ENCODE measurements around the gene ZC3H12D. TPM values are rescaled to one million over a fixed set of nuclear protein-coding genes. Genes with fewer than 3 reads are reported as not detected.

Gene ZC3H12D
- total RNA-seq, 1 experiment from 2014 or later, result not detected

- Histone ChIP-seq H3K9me3 (ENCODE audit: insufficient read depth, low read depth) (no peaks in the 10 kb centered on the region), H3K36me3 (ENCODE audit: low read depth) (no peaks in the 10 kb centered on the region), H3K9me2 (ENCODE audit: insufficient read depth) (no peaks in the 10 kb centered on the region; the same call in 1 of the 2 replicates), H2AFZ (no peak overlapping the region), H3K27ac (no peak overlapping the region), H3K4me3 (no peak overlapping the region), H3F3A (ENCODE audit: insufficient read depth, low read depth) (no peaks in the 10 kb centered on the region), H3K4me1 (replicated peaks; ENCODE audit: insufficient read depth) (no peaks in the 10 kb centered on the region), H3K4me2 (no peak overlapping the region), H4K20me1 (ENCODE audit: insufficient read depth) (no peaks in the 10 kb centered on the region), H3K79me2 (ENCODE audit: low read depth) (no peaks in the 10 kb centered on the region), H3K27me3 (ENCODE audit: insufficient read depth, low read depth) (no peaks in the 10 kb centered on the region)
- intact Hi-C loops (cut with micrococcal nuclease; ENCODE audit: unreplicated experiment), result loop anchor here (10.0 kb wide), 1 partner anchor 205 kb away; no protein-coding TSS in a partner anchor
- no TSS peak for BruUV-seq (replicated peaks)
- ChIA-PET POLR2A (ENCODE audit: unreplicated experiment) (no interaction called here), CTCF (no interaction called here)
- DNase-seq, result no peak
- TF ChIP-seq EZH2 (IDR thresholded peaks at IDR 0.05; ENCODE audit: low read depth), result no peak
- no peak for TF ChIP-seq CTCF (conservative IDR thresholded peaks at IDR 0.05)
Observed at GRCh38 chr6:149439626-149440025, 45.2 kb downstream of the ZC3H12D start.

DNA sequence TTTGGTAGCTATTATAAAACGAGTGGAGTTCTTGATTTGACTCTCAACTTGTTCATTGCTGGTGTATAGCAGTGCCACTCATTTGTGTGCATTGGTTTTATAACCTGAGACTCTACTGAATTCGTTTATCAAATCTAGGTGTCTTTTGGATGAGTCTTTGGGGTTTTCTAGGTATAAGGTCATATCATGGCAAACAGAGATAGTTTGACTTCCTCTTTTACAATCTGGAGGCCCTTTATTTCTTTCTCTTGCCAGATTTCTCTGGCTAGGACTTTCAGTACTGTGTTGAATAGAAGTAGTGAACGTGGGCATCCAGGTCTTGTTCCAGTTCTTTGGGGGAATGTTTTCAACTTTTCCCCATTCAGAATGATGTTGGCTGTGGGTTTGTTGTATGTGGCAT is 46.0 kb downstream of the ZC3H12D start:
- Histone ChIP-seq H2AFZ (no peak overlapping the region), H4K20me1 (ENCODE audit: insufficient read depth) (no peaks in the 10 kb centered on the region), H3K4me3 (no peak overlapping the region), H3F3A (ENCODE audit: insufficient read depth, low read depth) (no peaks in the 10 kb centered on the region), H3K4me1 (replicated peaks; ENCODE audit: insufficient read depth) (no peaks in the 10 kb centered on the region), H3K36me3 (ENCODE audit: low read depth) (no peaks in the 10 kb centered on the region), H3K79me2 (ENCODE audit: low read depth) (no peaks in the 10 kb centered on the region), H3K27ac (no peak overlapping the region), H3K9me2 (ENCODE audit: insufficient read depth) (no peaks in the 10 kb centered on the region; the same call in 1 of the 2 replicates), H3K4me2 (no peak overlapping the region), H3K27me3 (ENCODE audit: insufficient read depth, low read depth) (no peaks in the 10 kb centered on the region), H3K9me3 (ENCODE audit: insufficient read depth, low read depth) (no peaks in the 10 kb centered on the region)
- TF ChIP-seq EZH2 (IDR thresholded peaks at IDR 0.05; ENCODE audit: low read depth), result no peak
- no peak for TF ChIP-seq CTCF (conservative IDR thresholded peaks at IDR 0.05)
- ChIA-PET CTCF (interaction anchor here (0.8 kb wide), 1 partner anchor 35 kb away, joined by 3 read pairs; no protein-coding TSS in a partner anchor), POLR2A (ENCODE audit: unreplicated experiment) (no interaction called here)
- intact Hi-C loops (cut with micrococcal nuclease; ENCODE audit: unreplicated experiment), result loop anchor here (10.0 kb wide), 1 partner anchor 204 kb away; no protein-coding TSS in a partner anchor
- no peak for DNase-seq
- no TSS peak for BruUV-seq (replicated peaks)

- BruUV-seq (replicated peaks), result no TSS peak
- CTCF ChIA-PET, result no interaction called here
- intact Hi-C loops (cut with micrococcal nuclease; ENCODE audit: unreplicated experiment), result loop anchor here (10.0 kb wide), 1 partner anchor 202 kb away; no protein-coding TSS in a partner anchor
Observed at GRCh38 chr6:149437212-149437611, 47.6 kb downstream of the ZC3H12D start.

More at GRCh38 chr6:149437212-149437611, 47.6 kb downstream of the ZC3H12D start:
- no peak overlapping the region for H3K4me3 ChIP-seq
- H3F3A ChIP-seq (ENCODE audit: insufficient read depth, low read depth), result no peaks in the 10 kb centered on the region
- no peaks in the 10 kb centered on the region for H4K20me1 ChIP-seq (ENCODE audit: insufficient read depth)
- no peak for TF ChIP-seq EZH2 (IDR thresholded peaks at IDR 0.05; ENCODE audit: low read depth)
- no peak for TF ChIP-seq CTCF (conservative IDR thresholded peaks at IDR 0.05)
- no peak overlapping the region for H2AFZ ChIP-seq
- no peaks in the 10 kb centered on the region for H3K36me3 ChIP-seq (ENCODE audit: low read depth)
- no peaks in the 10 kb centered on the region for H3K27me3 ChIP-seq (ENCODE audit: insufficient read depth, low read depth)
- H3K27ac ChIP-seq, result no peak overlapping the region
- no peak for DNase-seq
- no peak overlapping the region for H3K4me2 ChIP-seq
- H3K9me3 ChIP-seq (ENCODE audit: insufficient read depth, low read depth), result no peaks in the 10 kb centered on the region
- POLR2A ChIA-PET (ENCODE audit: unreplicated experiment), result no interaction called here
- H3K4me1 ChIP-seq (replicated peaks; ENCODE audit: insufficient read depth), result no peaks in the 10 kb centered on the region
- no peaks in the 10 kb centered on the region; the same call in 1 of the 2 replicates for H3K9me2 ChIP-seq (ENCODE audit: insufficient read depth)
- no peaks in the 10 kb centered on the region for H3K79me2 ChIP-seq (ENCODE audit: low read depth)
